OCI-LY7 (cell line): ENCODE results near the gene ARMH1.

Experiments used
- CTCF ChIP-seq: fragments of 200-600 bp; sonication (generic); conservative IDR thresholded peaks from 2 replicates; pipeline ENCODE4 v1.5.1; 2014; ENCODE audit warnings: mild to moderate bottlenecking, antibody characterized with exemption, low read length, moderate library complexity, mixed read lengths
- EZH2phosphoT487 ChIP-seq: fragments of 200-600 bp; sonication (generic); IDR thresholded peaks from 2 replicates; pipeline ENCODE4 v1.6.1; 2018; ENCODE audit warnings: low read depth, borderline replicate concordance, mild to moderate bottlenecking, mixed run types, antibody characterized with exemption, low read length, moderate library complexity, mixed read lengths

GRCh38 chr1:44717653-44718052 is 43.1 kb downstream of the ARMH1 start:
- TF ChIP-seq CTCF: no peak
- no peak for TF ChIP-seq EZH2phosphoT487
